ENCODE results near the gene PPTC7.
"Not testable (repeated sequence)": the region's sequence is repeated elsewhere in the genome, so short reads cannot be mapped to it uniquely, and the experiment has no call there.

Gene PPTC7

GRCh38 chr12:110583137-110584059 is at the start of gene PPTC7:
Gene PPTC7, minus strand, starts transcription at chr12:110583318. Its CDS starts 287 bp downstream, at chr12:110583031.
- H3K4me1 ChIP-seq (ENCODE audit: insufficient read depth, low read length), result peaks cover 7% of the 10 kb centered on the region
- no peaks in the 10 kb centered on the region for H3K9me3 ChIP-seq (ENCODE audit: control insufficient read depth, insufficient read depth, low read length)
- no peaks in the 10 kb centered on the region for H3K36me3 ChIP-seq (ENCODE audit: insufficient read depth, low read length)
- H3K9ac ChIP-seq (ENCODE audit: low read depth, low read length), result peak within 1 kb of the TSS; percentile 88

GRCh38 chr12:110627500-110628195 is 44.5 kb upstream of the PPTC7 start:
- H3K4me1 ChIP-seq (ENCODE audit: insufficient read depth, low read length), result no peaks in the 10 kb centered on the region
- H3K9ac ChIP-seq (ENCODE audit: low read depth, low read length), result no peak overlapping the region
- no peaks in the 10 kb centered on the region for H3K36me3 ChIP-seq (ENCODE audit: insufficient read depth, low read length)
- H3K9me3 ChIP-seq (ENCODE audit: control insufficient read depth, insufficient read depth, low read length), result no peaks in the 10 kb centered on the region

GRCh38 chr12:110622582-110622981 is 39.5 kb upstream of the PPTC7 start:
- H3K9ac ChIP-seq (ENCODE audit: low read depth, low read length), result no peak overlapping the region
- H3K36me3 ChIP-seq (ENCODE audit: insufficient read depth, low read length), result no peaks in the 10 kb centered on the region
- H3K4me1 ChIP-seq (ENCODE audit: insufficient read depth, low read length), result no peaks in the 10 kb centered on the region
- H3K9me3 ChIP-seq (ENCODE audit: control insufficient read depth, insufficient read depth, low read length), result no peaks in the 10 kb centered on the region

GRCh38 chr12:110619534-110619953 is 36.4 kb upstream of the PPTC7 start:
- no peaks in the 10 kb centered on the region; the same call in 1 of the 2 replicates for H3K4me1 ChIP-seq (ENCODE audit: insufficient read depth, low read length)
- H3K36me3 ChIP-seq (ENCODE audit: insufficient read depth, low read length), result no peaks in the 10 kb centered on the region
- no peaks in the 10 kb centered on the region for H3K9me3 ChIP-seq (ENCODE audit: control insufficient read depth, insufficient read depth, low read length)
- no peak overlapping the region for H3K9ac ChIP-seq (ENCODE audit: low read depth, low read length)

- Histone ChIP-seq H3K9me3 (ENCODE audit: control insufficient read depth, insufficient read depth, low read length) (no peaks in the 10 kb centered on the region), H3K36me3 (ENCODE audit: insufficient read depth, low read length) (no peaks in the 10 kb centered on the region), H3K9ac (ENCODE audit: low read depth, low read length) (no peak overlapping the region), H3K4me1 (ENCODE audit: insufficient read depth, low read length) (no peaks in the 10 kb centered on the region; the same call in 1 of the 2 replicates)
Measured at GRCh38 chr12:110616471-110617115, 33.5 kb upstream of the PPTC7 start.

GRCh38 chr12:110615171-110615570 is 32.1 kb upstream of the PPTC7 start:
- H3K9ac ChIP-seq (ENCODE audit: low read depth, low read length), result no peak overlapping the region
- H3K4me1 ChIP-seq (ENCODE audit: insufficient read depth, low read length), result no peaks in the 10 kb centered on the region; the same call in 1 of the 2 replicates
- no peaks in the 10 kb centered on the region for H3K9me3 ChIP-seq (ENCODE audit: control insufficient read depth, insufficient read depth, low read length)
- no peaks in the 10 kb centered on the region for H3K36me3 ChIP-seq (ENCODE audit: insufficient read depth, low read length)

- Histone ChIP-seq H3K4me1 (ENCODE audit: insufficient read depth, low read length) (no peaks in the 10 kb centered on the region; the same call in 1 of the 2 replicates), H3K9ac (ENCODE audit: low read depth, low read length) (peak within 1 kb of the TSS; percentile 98), H3K36me3 (ENCODE audit: insufficient read depth, low read length) (no peaks in the 10 kb centered on the region), H3K9me3 (ENCODE audit: control insufficient read depth, insufficient read depth, low read length) (no peaks in the 10 kb centered on the region)
Measured at GRCh38 chr12:110613771-110614684, 30.9 kb upstream of the PPTC7 start, which contains the start of gene TCTN1. Gene TCTN1, plus strand, starts transcription at chr12:110614129. Its CDS starts 54 bp downstream, at chr12:110614183.

- Histone ChIP-seq H3K9ac (ENCODE audit: low read depth, low read length) (peak overlapping the region; percentile 98), H3K4me1 (ENCODE audit: insufficient read depth, low read length) (no peaks in the 10 kb centered on the region; the same call in 1 of the 2 replicates)
Measured at GRCh38 chr12:110613071-110613770, 30.1 kb upstream of the PPTC7 start.

GRCh38 chr12:110606253-110606611 is 23.1 kb upstream of the PPTC7 start:
- H3K9me3 ChIP-seq (ENCODE audit: control insufficient read depth, insufficient read depth, low read length), result no peaks in the 10 kb centered on the region
- no peaks in the 10 kb centered on the region for H3K36me3 ChIP-seq (ENCODE audit: insufficient read depth, low read length)
- no peak overlapping the region for H3K9ac ChIP-seq (ENCODE audit: low read depth, low read length)
- H3K4me1 ChIP-seq (ENCODE audit: insufficient read depth, low read length), result no peaks in the 10 kb centered on the region

More at GRCh38 chr12:110613071-110613770, 30.1 kb upstream of the PPTC7 start:
- Histone ChIP-seq H3K36me3 (ENCODE audit: insufficient read depth, low read length) (no peaks in the 10 kb centered on the region), H3K9me3 (ENCODE audit: control insufficient read depth, insufficient read depth, low read length) (no peaks in the 10 kb centered on the region)

GRCh38 chr12:110602085-110602814 is 19.1 kb upstream of the PPTC7 start:
- H3K36me3 ChIP-seq (ENCODE audit: insufficient read depth, low read length); H3K4me1 ChIP-seq (ENCODE audit: insufficient read depth, low read length); H3K9ac ChIP-seq (ENCODE audit: low read depth, low read length); H3K9me3 ChIP-seq (ENCODE audit: control insufficient read depth, insufficient read depth, low read length): not testable (repeated sequence)

- H3K9ac ChIP-seq (ENCODE audit: low read depth, low read length), result no peak overlapping the region
- H3K36me3 ChIP-seq (ENCODE audit: insufficient read depth, low read length), result no peaks in the 10 kb centered on the region
Measured at GRCh38 chr12:110600254-110600653, 17.1 kb upstream of the PPTC7 start.

GRCh38 chr12:110599334-110599733 is 16.2 kb upstream of the PPTC7 start:
- no peaks in the 10 kb centered on the region for H3K4me1 ChIP-seq (ENCODE audit: insufficient read depth, low read length)
- H3K9ac ChIP-seq (ENCODE audit: low read depth, low read length), result no peak overlapping the region
- no peaks in the 10 kb centered on the region for H3K9me3 ChIP-seq (ENCODE audit: control insufficient read depth, insufficient read depth, low read length)
- no peaks in the 10 kb centered on the region for H3K36me3 ChIP-seq (ENCODE audit: insufficient read depth, low read length)

More at GRCh38 chr12:110600254-110600653, 17.1 kb upstream of the PPTC7 start:
- H3K4me1 ChIP-seq (ENCODE audit: insufficient read depth, low read length), result no peaks in the 10 kb centered on the region
- no peaks in the 10 kb centered on the region for H3K9me3 ChIP-seq (ENCODE audit: control insufficient read depth, insufficient read depth, low read length)

Data from ES-I3 (cell line).